ENCODE data around the gene MAGEB4. TPM values are rescaled to one million over a fixed set of nuclear protein-coding genes. Genes with fewer than 3 reads are reported as not detected.
"Not testable (repeated sequence)": the region's sequence is repeated elsewhere in the genome, so short reads cannot be mapped to it uniquely, and the experiment has no call there.

The MAGEB4 gene
- not detected in 2 replicates for total RNA-seq

- intact Hi-C loops (cut with micrococcal nuclease), result no loop called here
Observed at GRCh38 chrX:30241724-30242415, at the start of gene MAGEB4. Gene MAGEB4 (plus strand): TSS chrX:30242000. CDS start chrX:30242136, 136 bp downstream.

DNA sequence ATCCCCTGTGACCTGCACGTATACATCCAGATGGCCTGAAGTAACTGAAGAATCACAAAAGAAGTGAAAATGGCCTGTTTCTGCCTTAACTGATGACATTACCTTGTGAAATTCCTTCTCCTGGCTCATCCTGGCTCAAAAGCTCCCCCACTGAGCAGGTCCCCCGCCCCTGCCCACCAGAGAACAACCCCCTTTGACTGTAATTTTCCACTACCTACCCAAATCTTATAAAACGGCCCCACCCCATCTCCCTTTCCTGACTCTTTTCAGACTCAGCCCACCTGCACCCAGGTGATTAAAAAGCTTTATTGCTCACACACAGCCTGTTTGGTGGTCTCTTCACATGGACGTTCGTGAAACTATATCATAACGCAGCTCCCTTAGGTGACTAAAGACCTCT is 47.9 kb upstream of the MAGEB4 start:
- intact Hi-C loops (cut with micrococcal nuclease), result not testable (repeated sequence)

- intact Hi-C loops (cut with micrococcal nuclease), result no loop called here
Observed at GRCh38 chrX:30196322-30196721, 45.5 kb upstream of the MAGEB4 start.

GRCh38 chrX:30212172-30212571 is 29.6 kb upstream of the MAGEB4 start:
- intact Hi-C loops (cut with micrococcal nuclease), result no loop called here

GRCh38 chrX:30215357-30215843 is 26.4 kb upstream of the MAGEB4 start, which contains the start of gene MAGEB2:
Gene MAGEB2 (plus strand): TSS chrX:30215563. CDS start chrX:30218581, 3,018 bp downstream.
- intact Hi-C loops (cut with micrococcal nuclease), result no loop called here

DNA sequence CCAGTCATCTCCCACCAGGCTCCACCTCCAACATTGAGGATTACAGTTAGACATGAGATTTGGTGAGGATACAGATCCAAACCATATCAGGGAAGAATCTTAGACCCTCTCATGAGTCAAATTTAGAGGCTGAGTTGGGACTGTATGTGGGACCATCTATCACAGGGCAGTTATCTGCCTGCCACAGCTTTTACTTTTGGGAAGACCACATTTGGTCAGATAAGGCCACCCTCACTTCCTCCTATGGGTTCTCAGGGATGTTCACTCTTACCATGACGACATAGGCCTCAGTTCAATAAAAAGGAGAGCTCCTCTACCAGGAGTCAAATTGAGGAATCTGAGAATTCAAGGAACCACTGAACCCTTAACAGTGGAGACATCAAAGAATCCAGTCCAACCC is 24.3 kb upstream of the MAGEB4 start:
- intact Hi-C loops (cut with micrococcal nuclease), result no loop called here

- intact Hi-C loops (cut with micrococcal nuclease), result no loop called here
Observed at GRCh38 chrX:30219372-30219771, 22.4 kb upstream of the MAGEB4 start.

GRCh38 chrX:30220661-30221060 is 21.1 kb upstream of the MAGEB4 start:
- intact Hi-C loops (cut with micrococcal nuclease), result no loop called here

- intact Hi-C loops (cut with micrococcal nuclease), result no loop called here
Observed at GRCh38 chrX:30224536-30224935, 17.3 kb upstream of the MAGEB4 start.

GRCh38 chrX:30228526-30228925 is 13.3 kb upstream of the MAGEB4 start:
- intact Hi-C loops (cut with micrococcal nuclease), result no loop called here

DNA sequence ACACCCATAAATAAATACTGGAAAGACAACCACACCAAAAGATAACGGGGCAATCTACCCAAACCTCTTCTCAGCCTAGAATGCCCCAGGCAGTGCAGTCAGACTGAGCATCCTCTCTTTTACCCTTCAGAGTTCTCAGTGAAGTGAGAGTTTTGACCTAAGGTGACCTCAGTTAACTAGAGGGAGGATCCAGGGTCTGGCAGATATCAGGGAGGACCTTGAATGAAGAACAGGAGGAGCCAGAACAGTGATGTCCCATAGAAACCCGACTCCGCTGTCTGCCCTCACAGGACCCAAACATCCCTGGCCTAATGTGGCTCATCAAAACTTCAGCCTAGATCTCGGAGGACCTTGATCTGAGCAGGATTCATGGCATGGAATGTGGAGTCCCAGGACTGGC is 11.4 kb upstream of the MAGEB4 start, which contains the start of gene MAGEB3:
TSS of gene MAGEB3 (plus strand) at position 263 of the 400 bp plus-strand sequence. CDS start 5,268 bp downstream, outside the sequence.
- intact Hi-C loops (cut with micrococcal nuclease), result no loop called here

- intact Hi-C loops (cut with micrococcal nuclease), result no loop called here
Observed at GRCh38 chrX:30246769-30247489, 5.1 kb downstream of the MAGEB4 start, which contains the start of gene MAGEB1. Gene MAGEB1 (plus strand): TSS chrX:30247146. CDS start chrX:30250494, 3,348 bp downstream.

DNA sequence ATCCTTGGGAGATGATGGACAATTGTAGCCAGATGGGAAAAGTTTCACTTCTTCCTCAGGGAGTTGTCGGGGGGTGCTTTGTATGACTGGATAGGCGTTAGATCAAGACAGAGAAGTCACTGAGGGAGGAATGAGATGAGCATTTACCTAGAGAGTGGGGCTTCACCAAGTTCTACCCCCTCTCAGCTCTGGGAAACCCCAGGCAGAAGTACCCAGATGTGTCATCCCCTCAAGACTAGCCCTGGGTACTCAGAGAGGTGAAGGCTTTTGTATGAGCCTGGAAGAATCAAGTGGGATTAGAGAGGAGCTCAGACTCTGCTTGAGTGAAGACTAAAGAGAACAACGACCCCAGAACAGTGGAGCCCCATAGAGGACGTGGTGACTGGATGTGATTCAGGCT is 7.1 kb downstream of the MAGEB4 start:
- intact Hi-C loops (cut with micrococcal nuclease), result no loop called here

- intact Hi-C loops (cut with micrococcal nuclease), result no loop called here
Observed at GRCh38 chrX:30253257-30253656, 11.5 kb downstream of the MAGEB4 start.

- intact Hi-C loops (cut with micrococcal nuclease), result no loop called here
Observed at GRCh38 chrX:30259927-30260326, 18.1 kb downstream of the MAGEB4 start.

- intact Hi-C loops (cut with micrococcal nuclease), result no loop called here
Observed at GRCh38 chrX:30261012-30261411, 19.2 kb downstream of the MAGEB4 start.

DNA sequence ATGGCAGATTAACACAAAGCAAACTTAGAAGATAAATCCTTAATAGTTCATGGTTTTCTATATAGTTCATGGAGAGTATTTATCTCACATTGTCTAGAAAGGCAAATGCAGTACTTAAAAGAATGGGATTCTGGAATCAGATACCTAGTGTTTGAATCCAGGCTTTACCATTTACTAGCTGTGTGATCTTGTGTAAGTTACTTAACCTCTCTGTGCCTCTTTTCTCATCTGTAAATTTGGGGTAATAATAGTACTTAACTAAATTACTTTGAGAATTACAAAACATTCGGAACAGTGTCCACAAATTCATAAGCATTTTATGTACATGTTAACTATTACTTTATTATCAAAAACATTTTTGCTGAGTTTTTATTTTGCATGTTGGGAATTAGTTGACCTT is 21.0 kb downstream of the MAGEB4 start:
- intact Hi-C loops (cut with micrococcal nuclease), result no loop called here

- intact Hi-C loops (cut with micrococcal nuclease), result no loop called here
Observed at GRCh38 chrX:30270639-30271038, 28.8 kb downstream of the MAGEB4 start.

DNA sequence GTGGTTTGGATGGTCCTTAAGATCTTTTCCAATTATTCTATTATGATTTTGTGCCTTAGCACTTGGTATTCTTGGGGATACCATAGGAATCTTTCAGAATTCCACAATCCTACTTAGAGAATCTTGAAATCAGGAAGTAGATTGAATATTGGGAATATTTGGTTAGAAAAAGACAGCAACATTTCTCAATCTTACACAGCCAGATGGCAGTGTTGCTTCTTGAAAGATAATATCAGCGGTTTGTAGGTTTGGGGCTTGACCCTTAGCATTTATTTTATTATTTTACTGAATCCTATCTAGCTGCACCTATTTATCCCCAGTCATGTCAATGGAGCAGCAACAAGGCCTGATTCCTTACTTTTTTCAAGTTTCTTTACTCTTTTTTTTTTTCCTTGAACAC is 33.7 kb downstream of the MAGEB4 start:
- intact Hi-C loops (cut with micrococcal nuclease), result no loop called here

- intact Hi-C loops (cut with micrococcal nuclease), result no loop called here
Observed at GRCh38 chrX:30278365-30278764, 36.6 kb downstream of the MAGEB4 start.

DNA sequence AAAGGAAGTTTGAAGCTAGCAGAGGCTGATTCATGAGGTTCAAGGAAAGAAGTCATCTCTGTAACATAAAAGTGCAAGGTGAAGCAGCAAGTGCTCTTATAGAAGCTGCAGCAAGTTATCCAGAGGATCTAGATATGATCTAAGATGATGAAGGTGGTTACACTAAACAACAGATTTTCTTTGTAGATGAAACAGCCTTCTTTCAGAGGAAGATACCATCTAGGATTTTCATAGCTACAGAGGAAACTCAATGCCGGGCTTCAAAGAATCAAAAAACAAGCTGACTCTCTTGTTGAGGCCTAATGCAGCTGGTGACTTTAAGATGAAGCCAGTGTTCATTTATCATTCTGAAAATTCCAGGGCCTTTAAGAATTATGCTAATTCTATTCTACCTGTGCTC is 38.6 kb downstream of the MAGEB4 start:
- intact Hi-C loops (cut with micrococcal nuclease), result loop anchor here (10.0 kb wide), 1 partner anchor 224 kb away; no protein-coding TSS in a partner anchor

- intact Hi-C loops (cut with micrococcal nuclease), result loop anchor here (10.0 kb wide), 1 partner anchor 222 kb away; no protein-coding TSS in a partner anchor
Observed at GRCh38 chrX:30282527-30282926, 40.7 kb downstream of the MAGEB4 start.
